ENCODE data around the gene TERC.

TERC gene

GRCh38 chr3:169812332-169813235 is 47.7 kb upstream of the TERC start, which contains the start of the genes LRRC34 and LRRIQ4:
TSS of gene LRRC34 (minus strand) at chr3:169812904. CDS start at chr3:169812548, 356 bp downstream.
TSS of gene LRRIQ4 (plus strand) at chr3:169812870. CDS start at chr3:169821922, 9,052 bp downstream.
- TF ChIP-seq CTCF (IDR thresholded peaks at IDR 0.05; ENCODE audit: low read depth, low read length, poor library complexity, severe bottlenecking): no peak
- no peak for TF ChIP-seq EZH2phosphoT487 (IDR thresholded peaks at IDR 0.05; ENCODE audit: borderline replicate concordance, low read length)
- Histone ChIP-seq H3K4me3 (ENCODE audit: low read length) (peak within 1 kb of the TSS; percentile 73), H3K4me1 (ENCODE audit: control insufficient read depth, low read length) (peaks cover 46% of the 10 kb centered on the region), H3K27me3 (ENCODE audit: control insufficient read depth, low read length) (no peaks in the 10 kb centered on the region), H3K4me2 (ENCODE audit: low read length) (peak within 1 kb of the TSS; percentile 98), H4K20me1 (ENCODE audit: control insufficient read depth, insufficient read depth, low read depth, low read length) (no peaks in the 10 kb centered on the region), H3K9me3 (ENCODE audit: control insufficient read depth, insufficient read depth, low read length) (peaks cover 10% of the 10 kb centered on the region; the same call in 1 of the 2 replicates), H3K27ac (ENCODE audit: low read depth, low read length) (peak within 1 kb of the TSS; percentile 53), H3K79me2 (ENCODE audit: control insufficient read depth, low read length) (peaks cover 22% of the 10 kb centered on the region), H3F3A (ENCODE audit: control insufficient read depth, insufficient read depth) (peaks cover 16% of the 10 kb centered on the region), H3K36me3 (ENCODE audit: control insufficient read depth, low read length) (no peaks in the 10 kb centered on the region; the same call in 1 of the 2 replicates), H3K9me2 (replicated peaks; ENCODE audit: control insufficient read depth, low read length) (no peaks in the 10 kb centered on the region)

GRCh38 chr3:169811631-169812331 is 46.9 kb upstream of the TERC start:
- Histone ChIP-seq H3K9me3 (ENCODE audit: control insufficient read depth, insufficient read depth, low read length) (peaks cover 10% of the 10 kb centered on the region; the same call in 1 of the 2 replicates), H4K20me1 (ENCODE audit: control insufficient read depth, insufficient read depth, low read depth, low read length) (no peaks in the 10 kb centered on the region), H3K4me3 (ENCODE audit: low read length) (peak overlapping the region; percentile 73), H3K4me1 (ENCODE audit: control insufficient read depth, low read length) (peaks cover 46% of the 10 kb centered on the region), H3K9me2 (replicated peaks; ENCODE audit: control insufficient read depth, low read length) (no peaks in the 10 kb centered on the region), H3F3A (ENCODE audit: control insufficient read depth, insufficient read depth) (peaks cover 16% of the 10 kb centered on the region), H3K27ac (ENCODE audit: low read depth, low read length) (peak overlapping the region; percentile 53), H3K79me2 (ENCODE audit: control insufficient read depth, low read length) (peaks cover 22% of the 10 kb centered on the region), H3K27me3 (ENCODE audit: control insufficient read depth, low read length) (no peaks in the 10 kb centered on the region), H3K4me2 (ENCODE audit: low read length) (peak overlapping the region; percentile 98), H3K36me3 (ENCODE audit: control insufficient read depth, low read length) (peaks cover 3% of the 10 kb centered on the region; the same call in 1 of the 2 replicates)
- TF ChIP-seq CTCF (IDR thresholded peaks at IDR 0.05; ENCODE audit: low read depth, low read length, poor library complexity, severe bottlenecking) (no peak), EZH2phosphoT487 (IDR thresholded peaks at IDR 0.05; ENCODE audit: borderline replicate concordance, low read length) (no peak)

DNA sequence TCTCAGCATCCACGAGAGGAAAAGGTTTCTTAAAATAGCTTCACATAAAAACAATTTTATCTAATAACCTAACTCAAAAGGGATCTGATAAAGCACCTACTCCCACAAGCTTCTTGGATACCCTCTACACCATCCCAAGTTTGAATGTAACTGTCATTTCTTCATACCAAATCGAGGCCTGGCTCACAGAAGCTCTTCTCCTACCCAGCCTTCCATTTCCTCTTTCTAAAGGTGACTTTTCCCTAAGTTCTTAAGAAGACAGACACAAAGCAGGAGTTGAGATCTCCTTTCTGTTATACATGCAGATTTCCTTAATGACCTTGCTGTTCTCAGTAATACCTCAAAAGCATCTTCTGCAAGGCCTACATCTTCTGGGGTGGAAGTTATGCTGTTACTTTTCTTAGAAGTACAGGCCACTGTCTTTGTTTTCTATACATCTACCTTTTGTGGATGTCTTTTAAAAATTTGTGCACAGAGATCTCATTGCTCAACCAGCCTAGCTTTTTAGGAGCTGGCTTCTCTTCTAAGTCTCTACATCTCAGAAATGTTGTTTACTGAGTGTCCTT is 44.5 kb upstream of the TERC start:
- H3K36me3 ChIP-seq (ENCODE audit: control insufficient read depth, low read length): peaks cover 10% of the 10 kb centered on the region
- H3K4me1 ChIP-seq (ENCODE audit: control insufficient read depth, low read length): peaks cover 43% of the 10 kb centered on the region
- H3K79me2 ChIP-seq (ENCODE audit: control insufficient read depth, low read length): peaks cover 22% of the 10 kb centered on the region
- H3F3A ChIP-seq (ENCODE audit: control insufficient read depth, insufficient read depth): peaks cover 12% of the 10 kb centered on the region; the same call in 1 of the 2 replicates
- peak overlapping the region; percentile 15 for H3K4me2 ChIP-seq (ENCODE audit: low read length)
- H3K9me3 ChIP-seq (ENCODE audit: control insufficient read depth, insufficient read depth, low read length): no peaks in the 10 kb centered on the region
- no peak overlapping the region for H3K27ac ChIP-seq (ENCODE audit: low read depth, low read length)
- no peaks in the 10 kb centered on the region for H4K20me1 ChIP-seq (ENCODE audit: control insufficient read depth, insufficient read depth, low read depth, low read length)
- no peaks in the 10 kb centered on the region for H3K9me2 ChIP-seq (replicated peaks; ENCODE audit: control insufficient read depth, low read length)
- H3K4me3 ChIP-seq (ENCODE audit: low read length): no peak overlapping the region
- no peaks in the 10 kb centered on the region for H3K27me3 ChIP-seq (ENCODE audit: control insufficient read depth, low read length)
- no peak for TF ChIP-seq EZH2phosphoT487 (IDR thresholded peaks at IDR 0.05; ENCODE audit: borderline replicate concordance, low read length)
- no peak for TF ChIP-seq CTCF (IDR thresholded peaks at IDR 0.05; ENCODE audit: low read depth, low read length, poor library complexity, severe bottlenecking)
